ENCODE measurements around the gene TMEM63A.
"Not testable (repeated sequence)": the region's sequence is repeated elsewhere in the genome, so short reads cannot be mapped to it uniquely, and the experiment has no call there.

- TF ChIP-seq POLR2AphosphoS5, CTCF, POLR2A (IDR thresholded peaks at IDR 0.05): not testable (repeated sequence)
Measured at GRCh38 chr1:225806736-225807135, 75.4 kb downstream of the TMEM63A start.

Measured in transverse colon (tissue), 4 donors.